Progenitor cell of endocrine pancreas (in vitro differentiated cells): Measurements from ENCODE around the gene APH1A. TPM values are rescaled to one million over a fixed set of nuclear protein-coding genes. Genes with fewer than 3 reads are reported as not detected.
A peak's percentile ranks its signal among the peaks of the same experiment; 100 is the strongest.
"Not testable (repeated sequence)": the region's sequence is repeated elsewhere in the genome, so short reads cannot be mapped to it uniquely, and the experiment has no call there.

ENCODE experiments used
- DNase-seq: peaks from one replicate; pipeline ENCODE4 v3.0.0; 2021; ENCODE audit warnings: low spot score; ENCODE audit not compliant: unreplicated experiment
- H3K27ac Mint-ChIP-seq: 2 replicates; pipeline ENCODE4 v1.8.0; 2021; ENCODE audit warnings: mild to moderate bottlenecking, moderate library complexity, mixed read lengths
- H3K27me3 Mint-ChIP-seq: 2 replicates; pipeline ENCODE4 v1.8.0; 2021; ENCODE audit warnings: mixed read lengths
- H3K36me3 Mint-ChIP-seq: 2 replicates; pipeline ENCODE4 v1.8.0; 2022; ENCODE audit warnings: mixed read lengths; ENCODE audit not compliant: insufficient read depth
- H3K4me1 Mint-ChIP-seq: 2 replicates; pipeline ENCODE4 v1.8.0; 2021; ENCODE audit warnings: low read depth, mixed read lengths
- H3K4me3 Mint-ChIP-seq: 2 replicates; pipeline ENCODE4 v1.8.0; 2021; ENCODE audit warnings: low read depth, mild to moderate bottlenecking, moderate library complexity, mixed read lengths
- H3K9me3 Mint-ChIP-seq: 2 replicates; pipeline ENCODE4 v1.8.0; 2021; ENCODE audit warnings: low read depth, mixed read lengths
- CTCF ChIP-seq: fragments of 200-600 bp; sonication (generic); IDR thresholded peaks from one replicate; pipeline ENCODE4 v1.5.0; 2021; ENCODE audit warnings: antibody characterized with exemption, mild to moderate bottlenecking; ENCODE audit not compliant: unreplicated experiment
- total RNA-seq: library from RNA; stranded (reverse); gene quantifications from 2 replicates; pipeline ENCODE4 v1.2.1, GENCODE V29; 2021

The APH1A gene
- total RNA-seq, 1 donor from 2014 or later = 129 TPM

GRCh38 chr1:150227228-150227627, 41.6 kb downstream of the APH1A start:
- no peak for DNase-seq
- Mint-ChIP-seq H3K36me3 (peaks cover 28% of the 10 kb centered on the region), H3K4me3 (no peak overlapping the region), H3K9me3 (no peaks in the 10 kb centered on the region), H3K27ac (no peak overlapping the region), H3K4me1 (no peaks in the 10 kb centered on the region), H3K27me3 (no peaks in the 10 kb centered on the region)
- no peak for TF ChIP-seq CTCF

GRCh38 chr1:150226486-150226885, 42.3 kb downstream of the APH1A start:
- Mint-ChIP-seq H3K4me1 (no peaks in the 10 kb centered on the region), H3K4me3 (no peak overlapping the region), H3K36me3 (peaks cover 30% of the 10 kb centered on the region)

GRCh38 chr1:150225546-150225945, 43.3 kb downstream of the APH1A start:
- DNase-seq = no peak
- no peaks in the 10 kb centered on the region for H3K9me3 Mint-ChIP-seq
- no peak for TF ChIP-seq CTCF
- H3K36me3 Mint-ChIP-seq = peaks cover 28% of the 10 kb centered on the region
- no peaks in the 10 kb centered on the region for H3K27me3 Mint-ChIP-seq
- no peaks in the 10 kb centered on the region for H3K4me1 Mint-ChIP-seq
- no peak overlapping the region for H3K27ac Mint-ChIP-seq
- H3K4me3 Mint-ChIP-seq = no peak overlapping the region

More at GRCh38 chr1:150226486-150226885, 42.3 kb downstream of the APH1A start:
- Mint-ChIP-seq H3K27ac (no peak overlapping the region), H3K9me3 (no peaks in the 10 kb centered on the region), H3K27me3 (no peaks in the 10 kb centered on the region)
- TF ChIP-seq CTCF = no peak
- DNase-seq = no peak

- H3K4me3 Mint-ChIP-seq = no peak overlapping the region
- H3K27me3 Mint-ChIP-seq = no peaks in the 10 kb centered on the region
- H3K4me1 Mint-ChIP-seq = no peaks in the 10 kb centered on the region
- TF ChIP-seq CTCF = no peak
- no peak for DNase-seq
- peaks cover 26% of the 10 kb centered on the region for H3K36me3 Mint-ChIP-seq
- H3K27ac Mint-ChIP-seq = no peak overlapping the region
- no peaks in the 10 kb centered on the region for H3K9me3 Mint-ChIP-seq
Observed at GRCh38 chr1:150224983-150225382, 43.8 kb downstream of the APH1A start.

GRCh38 chr1:150221552-150221951, 47.3 kb downstream of the APH1A start:
- peaks cover 13% of the 10 kb centered on the region for H3K36me3 Mint-ChIP-seq
- DNase-seq = no peak

GRCh38 chr1:150215855-150216254, 53.0 kb downstream of the APH1A start:
- not testable (repeated sequence) for H3K27ac Mint-ChIP-seq, H3K9me3 Mint-ChIP-seq, H3K36me3 Mint-ChIP-seq, H3K27me3 Mint-ChIP-seq, H3K4me1 Mint-ChIP-seq, DNase-seq, H3K4me3 Mint-ChIP-seq

More at GRCh38 chr1:150221552-150221951, 47.3 kb downstream of the APH1A start:
- Mint-ChIP-seq H3K27me3 (no peaks in the 10 kb centered on the region), H3K27ac (no peak overlapping the region), H3K4me3 (no peak overlapping the region), H3K9me3 (no peaks in the 10 kb centered on the region), H3K4me1 (no peaks in the 10 kb centered on the region)
- peak; percentile 58 for TF ChIP-seq CTCF
